CD4-positive, alpha-beta T cell treated with Interleukin-4 for 4 hours (primary cell): Measurements from ENCODE around the gene TYW1B.
"Not testable (repeated sequence)": the region's sequence is repeated elsewhere in the genome, so short reads cannot be mapped to it uniquely, and the experiment has no call there.

ENCODE experiments used
- DNase-seq: peaks from one replicate; pipeline ENCODE4 v3.0.0-alpha.2; 2020

Gene TYW1B

GRCh38 chr7:72540923-72541322, 287.1 kb downstream of the TYW1B start:
- DNase-seq = no peak

GRCh38 chr7:72540106-72540611, 287.8 kb downstream of the TYW1B start:
- DNase-seq = no peak

GRCh38 chr7:72539702-72540101, 288.3 kb downstream of the TYW1B start:
- DNase-seq = no peak

GRCh38 chr7:72538856-72539255, 289.1 kb downstream of the TYW1B start:
- DNase-seq = no peak

GRCh38 chr7:72538147-72538546, 289.9 kb downstream of the TYW1B start:
- no peak for DNase-seq

- DNase-seq = not testable (repeated sequence)
These were observed 292.0 kb downstream of the TYW1B start for GRCh38 chr7:72536038-72536437.

GRCh38 chr7:72531048-72531447, 297.0 kb downstream of the TYW1B start:
- not testable (repeated sequence) for DNase-seq
